Chondrocyte (in vitro differentiated cells): ENCODE measurements around the gene TNIK. TPM values are rescaled to one million over a fixed set of nuclear protein-coding genes. Genes with fewer than 3 reads are reported as not detected.

ENCODE experiments used
- DNase-seq: peaks from one replicate; pipeline ENCODE4 v3.0.0; 2021; ENCODE audit warnings: mixed read lengths, low spot score
- H3K27ac Mint-ChIP-seq: one replicate; pipeline ENCODE4 v1.8.0; 2021; ENCODE audit warnings: mild to moderate bottlenecking, moderate library complexity, mixed read lengths; ENCODE audit not compliant: unreplicated experiment
- H3K27me3 Mint-ChIP-seq: 2 replicates; pipeline ENCODE4 v1.8.0; 2021; ENCODE audit warnings: low read depth, mixed read lengths
- H3K36me3 Mint-ChIP-seq: 2 replicates; pipeline ENCODE4 v1.8.0; 2021; ENCODE audit warnings: low read depth, mixed read lengths
- H3K4me1 Mint-ChIP-seq: 2 replicates; pipeline ENCODE4 v1.8.0; 2021; ENCODE audit warnings: low read depth, mild to moderate bottlenecking, mixed read lengths
- H3K4me3 Mint-ChIP-seq: one replicate; pipeline ENCODE4 v1.8.0; 2021; ENCODE audit warnings: mild to moderate bottlenecking, moderate library complexity, mixed read lengths; ENCODE audit not compliant: unreplicated experiment
- H3K9me3 Mint-ChIP-seq: 2 replicates; pipeline ENCODE4 v1.8.0; 2021; ENCODE audit warnings: low read depth, mixed read lengths
- CTCF ChIP-seq: fragments of 200-600 bp; sonication (generic); IDR thresholded peaks from 2 replicates; pipeline ENCODE4 v1.5.0; 2021; ENCODE audit warnings: antibody characterized with exemption, mild to moderate bottlenecking, moderate library complexity
- total RNA-seq: library from RNA; stranded (reverse); gene quantifications from 3 replicates; pipeline ENCODE4 v1.2.1, GENCODE V29; 2021

TNIK gene
- total RNA-seq, 1 donor from 2014 or later, result 17.5 TPM

- Mint-ChIP-seq H3K9me3 (no peaks in the 10 kb centered on the region), H3K36me3 (peaks cover 15% of the 10 kb centered on the region), H3K27ac (no peak overlapping the region), H3K27me3 (no peaks in the 10 kb centered on the region), H3K4me3 (no peak overlapping the region), H3K4me1 (peaks cover 2% of the 10 kb centered on the region)
- no peak for DNase-seq
- TF ChIP-seq CTCF, result no peak
These were observed 343.8 kb downstream of the TNIK start for GRCh38 chr3:171116365-171116764.

DNA sequence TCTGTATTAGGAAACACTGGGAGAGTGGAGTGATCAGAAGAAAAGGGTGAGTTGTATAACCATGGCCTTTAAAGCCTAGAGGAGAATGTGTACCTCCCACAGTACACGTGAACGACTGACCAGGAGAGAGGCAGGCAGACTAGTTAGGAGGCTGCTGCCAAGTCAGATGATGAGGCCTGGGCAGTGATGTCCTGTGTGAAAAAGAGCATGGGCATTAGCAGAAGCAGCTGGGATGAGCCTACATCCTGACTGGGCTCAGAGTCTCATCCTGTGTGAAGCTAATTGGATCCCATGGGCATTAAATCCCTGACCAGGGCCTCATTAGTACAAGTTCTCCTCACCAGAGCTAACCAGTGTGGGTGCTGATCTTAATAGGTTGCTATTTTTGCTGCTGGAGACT is 344.5 kb downstream of the TNIK start:
- Mint-ChIP-seq H3K27me3 (no peaks in the 10 kb centered on the region), H3K9me3 (no peaks in the 10 kb centered on the region), H3K4me1 (peaks cover 2% of the 10 kb centered on the region), H3K27ac (no peak overlapping the region), H3K36me3 (peaks cover 15% of the 10 kb centered on the region), H3K4me3 (no peak overlapping the region)
- DNase-seq, result no peak
- no peak for TF ChIP-seq CTCF

DNA sequence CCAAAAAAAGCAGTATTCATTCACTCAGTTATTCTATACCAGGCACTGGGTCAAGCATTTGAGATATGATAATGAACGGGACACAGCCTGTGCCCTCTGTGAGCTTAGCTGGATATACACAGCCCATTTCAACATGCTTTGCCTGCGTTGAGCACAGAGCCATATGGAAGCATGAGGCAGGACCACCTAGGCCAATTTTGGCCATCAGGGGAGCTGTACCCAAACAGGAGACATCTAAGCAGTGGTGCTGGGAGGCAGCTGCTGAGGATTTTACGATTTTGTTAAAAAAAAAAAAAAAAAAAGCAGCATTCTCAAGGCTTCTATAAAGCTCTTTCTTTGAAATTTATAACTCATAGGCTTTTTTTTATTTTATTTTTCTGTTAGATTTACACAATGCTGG is 346.5 kb downstream of the TNIK start:
- no peak overlapping the region for H3K4me3 Mint-ChIP-seq
- H3K36me3 Mint-ChIP-seq, result peaks cover 15% of the 10 kb centered on the region
- no peak for DNase-seq
- peaks cover 2% of the 10 kb centered on the region for H3K4me1 Mint-ChIP-seq
- no peaks in the 10 kb centered on the region for H3K9me3 Mint-ChIP-seq
- peak; percentile 42 for TF ChIP-seq CTCF
- no peak overlapping the region for H3K27ac Mint-ChIP-seq
- H3K27me3 Mint-ChIP-seq, result no peaks in the 10 kb centered on the region

- Mint-ChIP-seq H3K9me3 (no peaks in the 10 kb centered on the region), H3K4me1 (no peaks in the 10 kb centered on the region), H3K27me3 (no peaks in the 10 kb centered on the region), H3K4me3 (no peak overlapping the region), H3K36me3 (peaks cover 30% of the 10 kb centered on the region), H3K27ac (no peak overlapping the region)
- no peak for TF ChIP-seq CTCF
- no peak for DNase-seq
These were observed 349.5 kb downstream of the TNIK start for GRCh38 chr3:171110715-171111114.

DNA sequence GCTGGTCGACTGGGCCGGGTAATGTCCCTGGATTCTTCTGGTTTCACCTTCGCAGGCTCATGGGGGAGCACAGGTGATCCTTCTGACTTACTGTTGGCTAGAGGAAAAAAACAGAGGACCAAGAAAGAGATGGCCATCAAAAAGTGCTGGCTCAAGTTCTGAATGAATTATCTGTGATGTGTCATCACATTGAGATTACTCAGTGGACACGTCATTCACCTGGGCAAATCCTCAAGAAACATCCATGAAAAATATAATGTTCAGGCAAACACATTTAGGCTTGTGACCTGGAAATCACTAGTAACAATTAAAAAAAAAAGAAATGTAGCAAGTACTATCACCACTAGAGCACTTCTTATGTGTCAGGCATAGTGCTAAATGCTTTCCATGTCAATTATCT is 352.1 kb downstream of the TNIK start:
- Mint-ChIP-seq H3K27me3 (no peaks in the 10 kb centered on the region), H3K4me3 (no peak overlapping the region)

More for the DNA sequence above, 352.1 kb downstream of the TNIK start:
- DNase-seq, result no peak
- TF ChIP-seq CTCF, result no peak
- Mint-ChIP-seq H3K9me3 (no peaks in the 10 kb centered on the region), H3K27ac (no peak overlapping the region), H3K36me3 (peaks cover 26% of the 10 kb centered on the region), H3K4me1 (no peaks in the 10 kb centered on the region)
